Vagina (tissue), 2 donors: Measurements from ENCODE around the gene LDB2.

Experiments
- CTCF ChIP-seq, 3 experiments: fragments of 450-650 bp in 2 of 3; fragments of 200-600 bp in 1 of 3; sonication (generic) in 1 of 3; IDR thresholded peaks; one replicate each; pipeline ENCODE4 v1.5.1; 2017 to 2019; ENCODE audit warnings: antibody characterized with exemption in 3 of 3, mild to moderate bottlenecking in 2 of 3, moderate library complexity in 2 of 3
- POLR2A ChIP-seq, 2 donors: fragments of 450-650 bp; IDR thresholded peaks; one replicate each; pipeline ENCODE4 v1.6.1; 2017; ENCODE audit warnings: antibody characterized with exemption in 2 of 2, mild to moderate bottlenecking in 2 of 2, moderate library complexity in 2 of 2
- POLR2AphosphoS5 ChIP-seq, 2 donors: sonication (generic); formaldehyde crosslinking; IDR thresholded peaks; one replicate each; pipeline ENCODE4 v1.9.0; 2017; ENCODE audit warnings: antibody characterized with exemption in 2 of 2, mild to moderate bottlenecking in 2 of 2, low read depth in 1 of 2; ENCODE audit not compliant: insufficient read depth in 1 of 2

DNA sequence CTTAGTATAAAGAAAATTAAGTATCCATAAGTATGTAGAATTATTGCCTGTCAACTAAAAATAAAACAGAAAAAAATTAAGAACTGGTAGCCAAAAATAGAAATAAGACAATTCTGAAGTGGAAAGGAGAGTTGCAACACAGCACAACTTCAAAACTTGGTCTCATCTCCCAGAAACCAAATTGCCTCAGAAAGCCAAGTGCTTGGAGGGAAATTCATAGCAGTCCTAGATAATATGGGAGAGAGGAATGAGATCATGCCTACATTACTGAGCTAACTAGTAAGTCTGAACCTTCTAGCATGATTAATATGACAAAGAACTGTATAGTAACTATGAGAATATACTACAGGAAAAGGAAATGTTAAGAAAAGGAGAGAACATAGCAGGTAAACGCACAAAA lies 256.5 kb downstream of the LDB2 start:
- TF ChIP-seq CTCF (IDR thresholded peaks at IDR 0.05) (no peak), POLR2A (IDR thresholded peaks at IDR 0.05) (no peak), POLR2AphosphoS5 (IDR thresholded peaks at IDR 0.05; ENCODE audit: insufficient read depth in 1 of 2, low read depth in 1 of 2) (no peak)
